H4 (cell line): ENCODE results near the gene MEGF9. TPM values are rescaled to one million over a fixed set of nuclear protein-coding genes. Genes with fewer than 3 reads are reported as not detected.

Experiments
- DNase-seq: peaks from one replicate; pipeline ENCODE4 v3.0.0-alpha.2; 2015; ENCODE audit warnings: low spot score
- total RNA-seq: library from RNA; depleted of rRNA; stranded (reverse); fragments of >200 nt; shearing (Covaris generic); gene quantifications from 2 replicates; pipeline ENCODE4 v1.2.3, GENCODE V29; 2014

Gene MEGF9
- total RNA-seq, 1 experiment from 2014 or later: 10.1 TPM

DNA sequence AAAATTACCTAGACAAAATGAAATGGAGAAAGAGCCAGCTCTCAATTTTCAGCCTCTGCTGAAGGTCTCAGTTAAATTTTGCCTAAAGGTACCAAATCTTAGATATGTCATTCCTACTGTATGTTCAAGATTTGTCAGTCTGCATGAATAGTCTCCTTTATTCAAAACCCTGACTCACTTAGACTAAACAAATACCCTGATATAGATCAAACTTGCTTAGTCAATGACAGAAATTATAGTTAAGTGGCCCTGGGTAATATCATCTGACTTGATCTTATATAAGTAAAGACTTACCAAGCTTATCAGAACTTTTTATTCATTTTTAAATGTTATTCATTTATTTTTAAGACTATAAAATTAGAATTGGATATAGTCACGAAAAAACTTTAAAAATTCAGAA, 12.2 kb downstream of the MEGF9 start:
- DNase-seq: no peak

DNA sequence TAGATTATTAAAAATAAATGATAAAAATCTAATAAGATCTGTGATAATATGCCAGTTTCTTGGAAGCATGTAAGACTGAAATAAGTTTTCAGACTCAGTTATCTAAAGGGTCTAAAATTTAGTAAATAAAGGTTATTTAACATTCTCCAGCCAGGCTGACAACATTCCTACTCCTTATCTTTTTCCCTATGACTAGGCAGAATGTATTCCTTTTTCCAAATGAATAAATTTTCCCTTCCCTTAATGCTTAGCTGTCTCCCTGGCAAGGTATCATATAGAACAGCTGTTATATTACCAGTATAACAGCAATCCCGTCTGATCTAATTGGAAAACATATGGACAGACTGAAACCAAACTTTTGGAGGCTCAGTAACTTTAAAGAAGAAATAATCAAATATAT, 13.0 kb downstream of the MEGF9 start:
- no peak for DNase-seq

DNA sequence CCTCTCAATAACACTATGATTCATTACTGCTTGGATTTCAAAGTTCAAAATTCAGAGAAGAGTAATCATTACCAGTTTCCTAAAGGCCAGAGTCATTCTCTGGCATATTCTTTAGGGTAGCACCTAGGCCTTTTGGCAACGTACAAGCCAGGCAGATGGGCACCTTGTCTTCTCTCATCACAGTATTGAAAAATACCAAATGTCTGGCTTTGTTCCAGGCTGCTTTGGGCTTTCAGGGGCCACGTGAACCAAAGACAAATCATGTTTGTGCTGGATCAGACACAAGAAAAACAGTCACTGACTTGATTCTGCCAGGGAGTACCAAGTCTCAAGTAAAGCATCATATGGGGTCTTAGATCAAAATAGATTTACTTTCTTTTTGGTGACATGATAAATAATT, 15.5 kb downstream of the MEGF9 start:
- DNase-seq: no peak

DNA sequence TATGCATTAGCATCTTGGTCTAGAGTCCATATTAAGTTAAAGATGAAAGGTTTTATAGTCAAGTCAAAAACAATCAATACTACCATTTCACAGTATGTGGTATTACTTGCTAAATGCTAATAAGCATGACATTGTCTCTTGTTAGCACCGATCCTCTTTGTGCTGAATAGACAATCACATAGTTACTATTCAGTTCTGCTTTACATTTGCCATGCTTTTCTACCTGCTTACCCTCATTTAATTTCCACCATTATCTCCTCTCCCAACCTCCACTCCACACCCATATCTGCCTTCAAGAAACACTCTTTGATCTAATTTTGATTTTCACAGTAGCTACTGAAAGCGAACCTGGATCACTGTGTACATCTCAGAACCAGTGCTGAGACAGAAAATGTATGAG, 16.8 kb downstream of the MEGF9 start:
- no peak for DNase-seq

DNA sequence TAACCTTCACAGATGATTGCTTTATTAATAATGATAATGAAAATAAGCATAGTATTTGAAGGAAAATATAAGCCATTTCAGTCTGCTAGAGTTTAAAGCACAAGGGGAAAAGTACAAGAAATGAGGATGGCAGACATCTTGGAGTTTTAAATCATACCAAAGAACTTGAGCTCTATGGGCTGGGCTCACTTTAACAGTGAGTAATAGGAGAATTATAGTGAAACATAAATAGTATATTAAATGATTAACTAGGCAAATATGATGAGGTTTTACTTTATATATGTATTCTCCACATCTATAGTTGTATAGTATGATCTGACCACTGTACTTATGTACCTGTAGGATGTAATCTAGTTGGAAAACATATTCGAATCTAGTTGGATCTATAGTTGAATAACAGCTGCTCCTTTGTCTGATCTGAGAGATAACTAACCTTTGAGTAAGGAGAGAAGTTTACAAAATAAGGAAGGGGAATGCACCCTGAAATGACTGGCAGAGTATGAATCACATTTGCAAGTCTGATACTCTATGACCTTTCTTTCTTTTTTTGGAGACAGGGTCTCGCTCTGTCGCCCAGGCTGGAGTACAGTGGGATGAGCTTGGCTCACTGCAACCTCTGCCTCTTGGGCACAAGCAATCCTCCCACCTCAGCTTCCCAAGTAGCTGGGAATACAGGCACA, 17.6 kb downstream of the MEGF9 start:
- DNase-seq: no peak

DNA sequence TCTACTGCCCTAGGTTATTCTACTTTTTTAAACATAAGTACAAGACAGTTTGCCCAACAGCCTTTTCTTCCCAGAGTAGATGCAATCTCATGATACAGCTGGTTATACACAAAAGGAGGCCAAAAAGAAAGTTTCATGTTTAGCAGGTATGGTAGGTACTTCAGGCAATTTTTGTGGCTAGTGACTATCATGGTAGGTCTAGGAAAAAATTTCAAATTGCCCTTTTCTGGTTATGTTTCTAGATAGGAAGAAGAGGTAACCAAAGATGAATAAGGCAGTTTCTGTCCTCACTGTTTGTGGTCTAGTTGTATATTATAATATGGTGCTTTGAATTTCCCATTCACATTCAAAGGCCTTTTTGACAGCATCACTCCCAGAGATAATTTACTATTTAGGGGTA, 19.7 kb downstream of the MEGF9 start:
- DNase-seq: no peak

DNA sequence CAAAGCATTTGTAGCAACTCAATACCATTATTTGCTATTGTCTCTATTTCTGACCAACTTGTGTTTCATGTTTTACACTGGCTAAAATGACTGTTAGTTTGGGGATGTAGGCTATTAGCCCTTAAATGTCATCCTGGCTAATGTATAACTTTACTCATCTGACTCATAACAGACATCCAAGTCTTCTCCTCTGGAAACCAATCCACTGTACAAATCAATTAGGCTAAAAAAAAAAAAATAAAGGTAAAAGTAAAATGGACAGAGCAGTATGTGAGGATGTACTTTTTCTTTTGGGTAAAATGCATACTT, 20.6 kb downstream of the MEGF9 start:
- DNase-seq: no peak

DNA sequence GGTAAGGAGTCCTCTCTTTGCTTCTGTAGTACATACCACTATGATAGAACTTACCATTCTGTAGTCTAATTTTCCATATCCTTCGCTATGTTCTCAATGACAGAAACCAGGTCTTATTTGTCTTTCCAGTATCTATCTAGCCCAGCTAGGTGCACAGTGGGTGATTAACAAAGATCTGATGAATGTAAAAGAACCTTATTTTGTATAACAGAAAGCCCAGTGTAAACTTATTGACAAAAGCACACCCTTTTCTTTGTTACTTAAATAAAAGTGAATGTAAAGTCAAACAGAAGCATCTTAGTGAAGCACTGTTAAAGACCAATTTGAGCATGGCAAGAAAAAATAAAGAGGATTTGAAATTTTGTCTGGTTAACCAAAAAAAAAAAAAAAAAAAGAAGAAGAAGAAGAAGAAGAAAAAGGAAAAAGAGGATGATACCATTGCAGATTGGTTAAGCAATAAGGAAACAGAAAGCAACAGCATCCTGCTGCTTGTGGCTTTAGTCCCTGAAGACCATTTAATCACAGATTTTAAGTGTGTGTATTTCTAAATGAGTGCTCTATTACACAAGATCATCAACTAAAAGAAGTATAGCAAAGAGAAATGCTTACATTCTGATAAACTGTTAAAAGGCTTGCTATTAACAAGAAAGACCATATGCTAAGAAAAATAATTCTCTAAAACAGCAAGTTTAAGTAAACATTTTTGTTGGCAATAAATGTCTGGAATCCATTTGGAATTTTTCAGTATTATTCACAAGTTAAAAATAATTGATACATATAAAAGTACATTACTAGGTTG, 21.2 kb downstream of the MEGF9 start:
- DNase-seq: no peak

DNA sequence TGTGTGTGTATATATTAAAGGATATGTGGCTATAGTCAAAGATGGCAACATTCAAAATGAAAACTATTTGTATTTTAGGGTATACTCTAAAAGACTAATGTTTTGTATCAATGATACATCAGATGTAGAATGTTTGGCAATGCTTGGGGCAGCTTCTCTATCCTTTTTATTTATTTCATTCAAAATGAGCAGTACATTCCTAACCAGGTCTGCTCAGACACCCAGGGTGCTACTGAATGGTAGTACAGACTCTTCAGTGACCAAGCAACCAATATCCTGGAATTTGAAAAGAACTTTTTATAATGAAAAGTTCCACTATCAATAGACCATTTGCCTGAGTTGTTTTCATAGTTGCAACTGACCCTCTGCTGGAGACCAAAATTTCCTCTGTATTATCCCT, 23.9 kb downstream of the MEGF9 start:
- DNase-seq: no peak

DNA sequence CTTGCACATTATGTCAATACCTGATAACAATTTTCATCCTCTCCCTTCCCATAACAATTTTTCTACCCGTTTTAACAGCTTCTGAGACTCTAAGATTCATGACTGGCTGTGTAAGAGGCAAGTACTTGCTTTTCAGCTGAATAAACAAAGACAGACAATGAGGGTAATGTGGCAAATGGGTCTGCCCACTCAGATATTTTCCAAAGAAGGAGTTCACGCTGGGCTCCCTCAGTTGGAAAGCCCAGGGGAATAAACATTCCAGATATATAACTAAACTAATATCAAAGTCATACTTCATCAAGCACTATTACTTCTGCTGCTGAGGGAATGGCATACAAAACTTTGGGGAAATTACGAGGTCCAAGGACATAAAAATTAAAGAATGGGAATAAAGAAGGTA, 24.4 kb downstream of the MEGF9 start:
- no peak for DNase-seq

DNA sequence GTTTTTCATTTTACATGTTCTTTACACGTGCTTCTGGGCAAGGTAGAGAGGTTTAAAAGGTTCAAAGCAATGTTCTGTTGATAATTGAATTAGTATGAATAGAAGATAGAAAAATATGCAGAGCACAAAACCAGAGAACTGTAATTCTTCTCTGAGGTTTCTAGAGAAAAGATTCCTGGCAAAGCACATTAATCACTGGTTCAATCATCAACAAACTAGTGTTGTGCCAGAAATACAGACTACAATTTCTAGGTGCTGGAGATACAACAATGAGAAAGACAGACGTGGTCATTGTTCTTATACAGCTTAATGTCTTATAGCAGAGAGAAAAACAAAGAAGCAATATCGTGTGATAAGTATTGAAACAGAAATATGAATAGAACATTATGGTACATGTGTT, 25.5 kb downstream of the MEGF9 start:
- no peak for DNase-seq

DNA sequence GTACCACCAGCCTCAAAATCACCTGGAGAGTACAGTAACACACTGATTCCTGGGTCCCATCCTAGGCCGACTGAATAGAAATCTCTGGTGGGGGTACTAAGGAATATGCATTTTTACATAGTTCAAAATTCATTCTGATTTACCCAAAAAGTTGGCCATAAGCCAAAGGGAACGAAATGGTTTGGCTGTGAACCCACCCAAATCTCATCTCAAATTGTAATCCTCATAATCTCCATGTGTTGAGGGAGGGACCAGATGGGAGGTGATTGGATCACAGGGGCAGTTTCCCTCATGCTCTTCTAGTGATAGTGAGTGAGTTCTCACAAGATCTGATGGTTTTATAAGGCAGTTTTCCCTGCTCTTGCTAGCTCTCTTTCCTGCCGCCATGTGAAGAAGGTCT, 31.1 kb downstream of the MEGF9 start:
- no peak for DNase-seq

DNA sequence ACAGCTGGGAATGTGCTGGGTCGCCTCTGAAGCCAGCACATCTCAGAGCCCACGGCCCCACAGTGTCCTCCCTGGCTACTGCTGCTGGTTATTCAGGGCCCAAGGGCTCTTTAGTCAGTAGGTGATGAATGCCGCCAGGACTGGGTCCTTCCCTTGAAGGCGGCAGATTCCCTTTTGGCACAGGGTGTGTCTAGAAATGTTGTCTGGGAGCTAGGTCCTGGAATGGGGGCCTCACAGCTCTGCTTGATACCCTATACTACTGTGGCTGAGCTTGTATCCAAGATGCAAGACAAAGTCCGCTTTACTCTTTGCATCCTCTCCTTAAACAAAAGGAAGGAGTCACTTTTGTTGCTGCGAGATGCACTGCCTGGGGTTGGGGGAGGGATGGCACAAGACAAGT, 33.1 kb downstream of the MEGF9 start:
- DNase-seq: no peak

DNA sequence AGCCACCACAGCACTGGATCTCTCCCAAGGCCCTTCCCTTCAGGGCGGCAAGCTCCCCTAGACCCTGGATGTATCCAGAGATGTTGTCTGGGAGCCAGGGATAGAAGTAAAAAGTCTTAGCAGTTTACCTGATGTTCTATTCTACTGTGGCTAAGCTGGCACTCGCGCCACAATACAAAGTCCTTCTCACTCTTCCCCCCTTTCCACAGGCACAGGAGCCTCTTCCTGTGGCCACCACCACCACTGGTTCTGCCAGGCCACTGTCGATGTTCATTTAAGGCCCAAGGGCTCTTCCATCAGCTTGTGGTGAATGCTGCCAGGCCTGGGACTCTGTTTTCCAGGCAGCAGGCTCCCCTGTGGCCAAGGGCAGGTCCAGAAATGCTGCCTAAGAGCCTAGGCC, 33.7 kb downstream of the MEGF9 start:
- DNase-seq: no peak

DNA sequence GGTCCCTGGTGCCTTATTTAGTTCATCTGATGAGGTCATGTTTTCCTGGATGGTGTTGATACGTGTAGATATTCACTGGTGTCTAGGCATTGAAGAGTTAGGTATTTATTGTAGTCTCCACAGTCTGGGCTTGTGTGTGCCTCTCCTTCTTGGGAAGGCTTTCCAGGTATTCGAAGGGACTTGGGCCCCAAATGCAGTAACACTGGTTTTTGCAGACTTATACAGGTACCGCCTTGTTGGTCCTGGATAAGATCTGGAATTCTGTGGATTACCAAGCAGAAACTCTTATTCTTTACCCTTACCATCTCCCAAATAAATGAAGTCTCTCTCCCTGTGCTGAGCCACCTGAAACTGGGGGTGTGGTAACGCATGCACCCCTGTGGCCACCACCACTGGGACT, 34.1 kb downstream of the MEGF9 start:
- no peak for DNase-seq

DNA sequence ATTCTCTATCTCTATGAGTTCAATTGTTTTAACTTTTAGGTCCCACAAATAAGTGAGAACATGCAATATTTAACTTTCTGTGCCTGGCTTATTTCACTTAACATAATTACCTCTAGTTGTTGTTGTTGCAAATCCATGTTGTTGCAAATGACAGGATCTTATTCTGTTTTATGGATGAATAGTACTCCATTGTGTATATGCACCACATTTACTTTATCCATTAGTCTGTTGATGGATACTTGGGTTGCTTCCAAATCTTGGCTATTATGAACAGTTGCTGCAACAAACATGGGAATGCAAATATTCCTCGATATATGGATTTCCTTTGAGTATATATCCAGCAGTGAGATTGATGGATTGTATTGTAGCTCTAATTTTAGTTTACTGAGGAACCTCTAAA, 36.3 kb downstream of the MEGF9 start:
- DNase-seq: no peak

DNA sequence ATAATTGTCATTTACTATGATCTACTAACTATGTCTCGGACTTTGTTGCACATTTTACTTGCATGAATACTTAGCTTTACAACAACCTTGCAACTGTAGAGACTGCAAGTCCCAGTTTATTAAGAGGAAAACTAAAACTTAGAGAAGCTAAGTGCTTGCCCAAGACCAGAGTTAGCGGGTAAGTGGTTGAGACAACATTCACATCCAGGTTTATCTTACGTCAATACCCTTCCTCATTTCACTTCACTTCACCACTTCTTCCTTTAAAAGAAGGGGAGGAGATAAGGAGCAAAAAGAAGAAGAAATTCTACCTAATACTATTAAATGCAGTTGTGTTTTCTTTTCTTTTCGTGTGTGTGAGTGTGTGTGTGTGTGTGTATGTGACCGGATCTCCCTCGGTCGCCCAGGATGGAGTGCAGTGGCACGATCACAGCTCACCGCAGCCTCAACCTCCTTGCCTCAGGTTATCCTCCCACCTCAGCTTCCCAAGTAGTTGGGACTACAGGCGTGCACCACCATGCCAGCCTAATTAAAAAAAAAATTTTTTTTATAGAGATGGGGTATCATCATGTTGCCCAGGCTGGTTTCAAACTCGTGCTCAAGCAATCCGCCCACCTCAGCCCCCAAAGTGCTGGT, 37.4 kb downstream of the MEGF9 start:
- no peak for DNase-seq

DNA sequence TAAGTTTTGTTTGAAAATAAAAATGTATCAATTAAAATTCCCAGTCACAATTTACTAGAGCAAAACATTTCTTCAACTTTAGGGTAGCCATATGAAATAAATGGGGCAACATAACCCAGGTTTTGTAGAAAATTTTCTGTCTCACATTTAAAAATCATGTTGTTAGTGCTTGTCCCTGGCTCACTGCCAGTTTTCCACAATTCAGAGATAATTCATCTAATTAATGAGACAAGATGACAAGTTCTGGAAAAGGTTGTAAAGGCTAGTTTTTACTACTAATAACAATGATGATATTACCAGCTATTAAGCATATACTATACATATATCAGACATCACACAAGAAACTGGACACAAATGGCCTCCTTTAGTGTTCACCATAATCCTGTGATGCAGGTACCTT, 45.9 kb downstream of the MEGF9 start:
- DNase-seq: no peak

DNA sequence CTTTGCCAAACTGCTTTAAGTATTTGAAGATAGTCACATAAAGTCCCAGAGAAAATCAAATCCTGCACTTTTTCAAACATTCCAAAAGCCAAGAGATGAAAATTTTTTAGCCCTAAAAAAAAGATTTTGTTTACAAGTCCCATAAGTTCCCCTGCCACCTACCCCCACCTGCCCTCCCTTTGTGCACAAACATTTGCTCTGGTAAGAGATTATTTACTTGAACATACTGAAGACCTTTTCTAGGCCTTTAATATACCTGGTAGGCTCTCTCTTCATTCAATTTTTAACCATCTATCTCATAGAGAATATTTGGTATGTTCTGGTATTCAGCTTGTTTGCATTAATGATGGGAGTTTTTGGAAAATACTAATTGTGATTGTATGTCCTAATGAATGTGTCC, 50.3 kb downstream of the MEGF9 start:
- DNase-seq: no peak

DNA sequence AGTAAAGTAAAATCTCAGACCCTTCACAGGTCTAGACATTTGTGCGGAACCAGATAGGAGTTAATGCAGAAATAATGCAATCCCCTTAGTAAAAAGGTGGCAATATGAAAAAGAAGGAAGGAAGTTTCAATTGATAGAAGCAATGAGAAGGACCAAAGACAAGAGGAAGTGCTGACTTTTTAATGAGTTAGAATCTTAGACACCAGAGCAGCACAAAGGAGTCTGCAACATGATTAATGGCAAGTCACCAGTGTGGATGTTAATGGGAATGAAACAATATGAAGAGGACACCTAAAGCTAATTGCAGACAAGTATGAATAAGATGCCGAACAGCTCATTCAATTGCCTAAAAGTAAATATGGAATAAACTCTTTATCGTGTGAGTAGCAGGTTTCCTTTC, 50.9 kb downstream of the MEGF9 start:
- DNase-seq: no peak

DNA sequence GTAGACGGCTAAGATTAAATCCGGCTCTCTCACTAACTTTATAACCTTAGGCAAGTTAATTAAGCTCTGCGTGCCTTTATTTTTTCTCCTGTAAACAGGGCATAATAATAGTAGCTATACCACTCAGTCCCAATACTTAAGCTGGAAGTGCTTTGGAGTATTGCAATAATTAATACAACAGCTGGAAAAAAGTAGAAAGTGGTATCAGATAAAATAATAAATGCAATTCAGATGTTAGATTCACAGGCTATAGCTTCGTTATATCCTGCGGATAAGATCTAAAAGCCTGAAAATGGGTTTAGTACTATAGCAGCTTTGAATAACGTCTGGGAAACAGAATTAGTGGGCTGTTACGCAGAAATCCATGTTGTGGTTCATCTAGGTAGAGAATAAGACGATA, 51.8 kb downstream of the MEGF9 start:
- no peak for DNase-seq

DNA sequence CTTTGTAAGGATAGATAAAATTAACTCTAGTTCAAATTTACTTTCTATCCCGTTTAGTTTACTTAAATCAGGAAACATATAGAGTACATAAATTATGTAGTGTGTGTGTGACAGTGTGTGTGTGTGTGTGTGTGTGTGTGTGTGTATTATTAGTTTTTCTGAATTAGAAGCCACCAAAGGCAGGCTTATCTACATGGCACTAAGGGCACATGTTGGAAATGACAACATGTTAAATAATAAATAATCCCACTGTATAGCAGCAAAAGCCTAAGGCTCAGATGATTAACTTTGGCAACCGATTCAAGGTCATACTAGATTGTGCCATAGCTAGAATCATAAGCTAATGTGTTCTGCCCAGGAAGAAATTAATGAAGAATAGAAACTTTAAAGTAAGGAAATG, 54.6 kb downstream of the MEGF9 start:
- DNase-seq: no peak

DNA sequence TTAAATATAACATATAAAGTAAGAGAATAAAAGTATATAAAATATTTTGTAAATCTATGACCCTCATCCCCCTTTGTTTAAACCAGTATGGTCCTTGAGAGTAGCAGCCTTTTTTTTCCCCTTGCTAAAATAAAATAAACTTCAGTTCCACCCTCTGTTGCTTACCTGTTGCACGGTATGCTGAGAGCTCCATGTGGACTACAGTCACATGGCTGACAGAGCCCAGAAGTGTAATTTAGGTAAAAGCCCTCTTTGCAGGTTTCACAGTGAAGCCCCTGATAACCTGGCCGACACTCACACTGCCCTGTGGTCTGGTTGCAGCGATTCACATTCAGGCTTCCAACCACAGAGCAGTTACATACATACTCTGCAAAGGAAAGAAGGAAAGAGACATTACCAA, 55.1 kb downstream of the MEGF9 start:
- no peak for DNase-seq
